ENCODE data around the gene SHMT2. TPM values are rescaled to one million over a fixed set of nuclear protein-coding genes. Genes with fewer than 3 reads are reported as not detected.

Gene SHMT2
- total RNA-seq, 1 donor from 2014 or later: 63.3 TPM

- no peak overlapping the region for H3K4me3 Mint-ChIP-seq (ENCODE audit: unreplicated experiment)
- no peaks in the 10 kb centered on the region for H3K27me3 Mint-ChIP-seq (ENCODE audit: unreplicated experiment)
- H3K36me3 Mint-ChIP-seq (ENCODE audit: low read depth, unreplicated experiment): peaks cover 9% of the 10 kb centered on the region
- DNase-seq (ENCODE audit: low spot score): no peak
- H3K4me1 Mint-ChIP-seq (ENCODE audit: unreplicated experiment): peaks cover 8% of the 10 kb centered on the region
- H3K9me3 Mint-ChIP-seq (ENCODE audit: unreplicated experiment): no peaks in the 10 kb centered on the region
- no peak overlapping the region for H3K27ac Mint-ChIP-seq (ENCODE audit: unreplicated experiment)
- no peak for TF ChIP-seq CTCF (IDR thresholded peaks at IDR 0.05; ENCODE audit: unreplicated experiment)
These were observed 32.8 kb downstream of the SHMT2 start for GRCh38 chr12:57262126-57262822.

- H3K4me3 Mint-ChIP-seq (ENCODE audit: unreplicated experiment): no peak overlapping the region
- DNase-seq (ENCODE audit: low spot score): no peak
- H3K27ac Mint-ChIP-seq (ENCODE audit: unreplicated experiment): no peak overlapping the region
- H3K36me3 Mint-ChIP-seq (ENCODE audit: low read depth, unreplicated experiment): peaks cover 11% of the 10 kb centered on the region
- no peaks in the 10 kb centered on the region for H3K27me3 Mint-ChIP-seq (ENCODE audit: unreplicated experiment)
- no peaks in the 10 kb centered on the region for H3K9me3 Mint-ChIP-seq (ENCODE audit: unreplicated experiment)
- H3K4me1 Mint-ChIP-seq (ENCODE audit: unreplicated experiment): peaks cover 8% of the 10 kb centered on the region
- TF ChIP-seq CTCF (IDR thresholded peaks at IDR 0.05; ENCODE audit: unreplicated experiment): no peak
These were observed 33.6 kb downstream of the SHMT2 start for GRCh38 chr12:57263096-57263495.

GRCh38 chr12:57266681-57267080 is 37.2 kb downstream of the SHMT2 start:
- Mint-ChIP-seq H3K36me3 (ENCODE audit: low read depth, unreplicated experiment) (peaks cover 12% of the 10 kb centered on the region), H3K27me3 (ENCODE audit: unreplicated experiment) (no peaks in the 10 kb centered on the region), H3K4me3 (ENCODE audit: unreplicated experiment) (peak overlapping the region; percentile 34), H3K27ac (ENCODE audit: unreplicated experiment) (no peak overlapping the region), H3K9me3 (ENCODE audit: unreplicated experiment) (no peaks in the 10 kb centered on the region), H3K4me1 (ENCODE audit: unreplicated experiment) (peaks cover 12% of the 10 kb centered on the region)
- no peak for TF ChIP-seq CTCF (IDR thresholded peaks at IDR 0.05; ENCODE audit: unreplicated experiment)
- no peak for DNase-seq (ENCODE audit: low spot score)

GRCh38 chr12:57268264-57268663 is 38.8 kb downstream of the SHMT2 start:
- Mint-ChIP-seq H3K36me3 (ENCODE audit: low read depth, unreplicated experiment) (peaks cover 12% of the 10 kb centered on the region), H3K4me3 (ENCODE audit: unreplicated experiment) (no peak overlapping the region), H3K27me3 (ENCODE audit: unreplicated experiment) (no peaks in the 10 kb centered on the region), H3K27ac (ENCODE audit: unreplicated experiment) (no peak overlapping the region), H3K4me1 (ENCODE audit: unreplicated experiment) (peaks cover 26% of the 10 kb centered on the region), H3K9me3 (ENCODE audit: unreplicated experiment) (no peaks in the 10 kb centered on the region)
- no peak for DNase-seq (ENCODE audit: low spot score)
- no peak for TF ChIP-seq CTCF (IDR thresholded peaks at IDR 0.05; ENCODE audit: unreplicated experiment)

- Mint-ChIP-seq H3K27me3 (ENCODE audit: unreplicated experiment) (no peaks in the 10 kb centered on the region), H3K27ac (ENCODE audit: unreplicated experiment) (peak overlapping the region; percentile 54), H3K4me1 (ENCODE audit: unreplicated experiment) (peaks cover 27% of the 10 kb centered on the region), H3K9me3 (ENCODE audit: unreplicated experiment) (no peaks in the 10 kb centered on the region), H3K36me3 (ENCODE audit: low read depth, unreplicated experiment) (peaks cover 12% of the 10 kb centered on the region), H3K4me3 (ENCODE audit: unreplicated experiment) (peak overlapping the region; percentile 5)
- DNase-seq (ENCODE audit: low spot score): no peak
- no peak for TF ChIP-seq CTCF (IDR thresholded peaks at IDR 0.05; ENCODE audit: unreplicated experiment)
These were observed 41.5 kb downstream of the SHMT2 start for GRCh38 chr12:57270966-57271470.
